Measurements from ENCODE around the gene ABCA3.
A peak's percentile ranks its signal among the peaks of the same experiment; 100 is the strongest.
"Not testable (repeated sequence)": the region's sequence is repeated elsewhere in the genome, so short reads cannot be mapped to it uniquely, and the experiment has no call there.

ABCA3 gene

DNA sequence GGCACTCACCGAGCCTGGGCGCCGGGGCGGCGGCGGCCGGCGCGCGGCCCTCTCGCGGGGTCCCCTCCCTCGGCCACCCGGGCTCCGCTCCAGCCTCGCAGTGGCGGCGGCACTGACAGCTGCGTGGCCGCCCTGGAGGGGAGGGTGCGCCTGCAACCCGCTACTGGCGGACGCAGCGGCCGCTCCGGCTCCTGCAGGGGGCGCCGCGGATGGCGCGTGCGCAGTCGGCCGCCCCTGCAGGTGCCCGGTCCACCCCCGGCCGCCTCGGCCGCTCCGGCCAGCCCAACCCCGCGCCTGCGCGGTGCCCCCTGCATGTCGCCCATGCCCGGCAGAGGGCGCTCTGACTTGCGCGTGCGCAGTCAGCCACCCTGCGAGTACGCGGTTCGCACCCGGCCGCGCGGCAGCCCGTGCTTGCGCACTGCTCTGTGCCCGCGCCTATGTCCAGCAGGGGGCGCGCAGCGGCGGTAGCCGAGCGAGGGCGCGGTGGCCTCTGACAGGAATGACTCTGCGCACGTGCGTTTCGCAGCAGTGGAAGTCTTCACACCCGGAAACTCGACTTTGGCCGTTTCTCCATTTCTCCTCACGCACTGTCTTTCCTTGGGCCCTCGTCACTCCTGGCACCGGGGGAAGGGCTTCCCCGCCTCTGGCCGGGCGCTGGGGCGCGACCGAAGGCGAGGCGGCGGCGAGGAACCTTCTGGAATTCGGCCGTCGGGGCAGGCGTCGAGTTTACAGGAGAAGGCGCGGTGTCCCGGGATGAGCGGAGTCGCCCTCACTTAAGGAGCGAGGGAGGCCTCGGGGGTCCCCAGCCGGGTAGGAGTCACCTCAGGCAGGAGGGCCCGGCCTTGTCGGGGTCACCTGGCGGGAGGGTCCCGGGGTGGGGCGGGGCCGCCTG, at the start of gene ABCA3:
TSS of gene ABCA3 (minus strand) at position 165 of the 892 bp plus-strand sequence. CDS start 14,262 bp downstream, outside the sequence.
- DNase-seq, result peak; percentile 89

DNA sequence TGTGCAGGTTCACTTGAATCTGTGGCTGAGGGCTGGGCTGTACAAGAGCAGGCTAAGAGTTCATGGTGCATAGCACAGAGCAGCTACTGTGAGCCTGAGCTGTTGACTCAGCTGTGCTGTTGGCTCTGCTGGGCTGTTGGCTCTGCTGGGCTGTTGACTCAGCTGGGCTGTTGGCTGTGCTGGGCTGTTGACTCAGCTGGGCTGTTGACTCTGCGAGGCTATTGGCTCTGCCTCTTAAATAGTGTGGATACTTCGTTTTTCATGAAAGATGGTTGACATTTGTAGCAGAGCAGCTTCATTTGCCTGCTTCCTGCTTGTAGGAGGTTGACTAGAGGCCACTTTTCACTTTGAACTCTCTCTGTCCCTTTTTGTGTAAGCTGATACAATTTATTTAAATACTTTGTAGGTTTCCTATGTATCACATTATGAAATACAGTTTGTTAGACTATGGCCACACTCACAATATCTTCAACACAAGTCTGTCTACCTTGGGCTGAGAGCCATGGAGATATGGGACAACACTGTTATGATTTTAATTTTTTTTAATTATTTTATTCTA, 48.4 kb upstream of the ABCA3 start:
- DNase-seq, result no peak

DNA sequence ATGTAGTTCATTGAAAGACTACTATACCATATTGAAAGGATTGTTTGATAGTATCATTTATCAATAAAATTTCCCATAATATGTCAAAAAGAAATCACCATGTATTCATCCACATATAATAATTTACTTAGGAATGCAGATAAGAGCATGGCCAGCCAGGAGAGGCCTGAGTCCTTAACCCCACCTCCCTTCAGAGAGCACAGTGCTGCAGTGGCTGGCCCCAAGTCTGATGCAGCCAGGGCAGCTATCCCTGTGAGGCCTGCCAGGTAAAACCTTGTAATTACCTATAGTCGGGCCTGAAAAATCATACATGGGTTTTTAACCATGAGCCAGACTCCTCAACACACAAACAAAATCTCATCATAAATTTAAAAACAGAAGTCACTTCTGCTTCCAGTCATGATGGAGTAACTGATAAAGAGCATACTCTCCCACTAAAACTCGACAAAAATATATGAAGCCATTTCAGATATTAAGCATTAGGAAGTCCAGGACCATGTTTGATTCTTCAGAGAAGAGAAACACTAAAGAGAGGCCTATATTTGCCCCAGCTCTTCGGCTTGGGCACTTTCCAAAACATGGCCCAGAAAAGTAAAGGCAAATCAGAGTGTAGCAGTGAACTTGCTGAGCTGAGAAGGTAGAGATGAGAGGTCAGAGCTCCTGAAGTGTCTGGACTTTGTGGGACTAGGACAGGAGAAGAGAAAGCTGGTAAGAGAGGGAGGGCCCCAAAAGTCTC, 47.8 kb upstream of the ABCA3 start:
- DNase-seq, result no peak

DNA sequence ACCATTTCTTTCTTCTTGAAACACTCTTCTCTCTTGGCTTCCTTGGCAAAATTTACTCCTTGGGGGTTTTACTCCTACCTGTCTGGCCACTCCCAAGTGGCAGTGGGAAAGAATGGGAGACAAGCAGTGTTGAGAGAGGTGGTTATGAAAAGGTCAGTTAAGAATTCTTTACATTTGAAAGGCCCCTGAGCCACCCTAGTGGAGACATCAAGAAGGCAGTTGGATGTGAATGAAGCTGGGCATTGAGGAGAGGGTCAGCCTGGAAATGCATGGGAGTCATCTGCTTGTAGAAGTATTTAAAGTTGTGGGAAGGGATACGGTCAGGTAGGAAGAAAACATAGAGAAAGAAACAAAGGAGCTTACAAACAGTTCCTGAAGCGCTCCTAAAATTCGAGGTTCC, 46.5 kb upstream of the ABCA3 start:
- no peak for DNase-seq

DNA sequence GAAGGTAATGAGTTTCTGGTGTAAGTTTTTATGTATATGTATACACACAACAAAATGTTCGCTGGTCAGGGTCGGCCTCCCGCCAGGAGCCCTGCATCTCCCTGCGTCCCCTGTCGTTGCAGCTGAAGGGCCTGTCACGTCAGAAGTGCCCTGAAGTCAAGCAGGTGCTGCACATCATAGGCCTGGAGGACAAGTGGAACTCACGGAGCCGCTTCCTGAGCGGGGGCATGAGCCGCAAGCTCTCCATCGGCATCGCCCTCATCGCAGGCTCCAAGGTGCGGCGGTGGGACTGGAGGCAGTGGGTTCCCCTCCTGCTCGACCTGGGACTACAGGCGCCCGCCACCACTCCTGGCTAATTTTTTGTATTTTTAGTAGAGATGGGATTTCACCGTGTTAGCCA, 45.5 kb upstream of the ABCA3 start:
- DNase-seq, result not testable (repeated sequence)

DNA sequence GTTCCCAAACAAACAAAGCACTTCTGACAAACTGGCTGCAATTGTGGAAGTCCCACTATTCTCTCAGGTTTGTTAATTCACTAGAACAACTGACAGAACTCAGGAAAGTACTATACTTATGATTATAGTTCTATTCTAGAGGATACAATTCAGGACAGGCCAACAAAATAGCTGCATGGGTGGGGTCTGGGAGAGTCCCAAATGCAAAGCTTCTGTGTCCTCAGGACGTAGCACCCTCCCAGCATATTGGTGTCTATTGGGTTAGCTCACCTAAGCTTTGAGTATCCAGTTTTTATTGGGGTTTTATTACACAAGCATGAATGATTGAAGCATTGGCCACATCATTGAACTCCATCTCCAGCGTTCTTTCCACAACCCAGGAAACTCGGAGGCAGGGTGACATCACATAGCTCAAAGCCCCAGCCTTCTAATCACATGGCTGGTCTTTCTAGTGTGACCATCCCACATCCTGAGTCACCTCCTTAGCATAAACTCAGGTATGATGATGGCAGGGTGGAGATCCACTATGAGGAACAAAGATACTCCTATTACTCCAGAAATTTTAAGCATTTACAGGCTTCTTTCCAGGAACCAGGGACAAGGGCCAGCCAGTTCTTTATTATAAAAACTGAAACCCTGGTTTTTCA, 44.8 kb upstream of the ABCA3 start:
- DNase-seq, result peak; percentile 13

DNA sequence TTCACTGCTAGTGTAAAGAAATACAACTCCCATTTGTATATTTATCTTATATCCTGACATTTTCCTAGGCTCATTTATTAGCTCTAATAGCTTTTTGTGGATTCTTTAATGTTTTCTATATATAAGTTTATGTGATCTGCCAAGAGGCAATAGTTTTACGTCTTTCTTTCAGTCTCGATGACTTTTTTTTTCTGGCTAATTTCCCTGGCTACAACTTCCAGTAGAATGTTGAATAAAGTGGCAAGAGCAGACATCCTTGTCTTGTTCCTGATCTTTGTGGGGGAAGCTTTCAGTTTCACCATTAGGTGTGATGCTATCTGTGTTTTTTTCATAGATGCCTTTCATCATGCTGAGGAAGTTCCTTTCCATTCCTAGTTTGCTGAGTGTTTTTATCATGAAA, 43.9 kb upstream of the ABCA3 start:
- no peak for DNase-seq

DNA sequence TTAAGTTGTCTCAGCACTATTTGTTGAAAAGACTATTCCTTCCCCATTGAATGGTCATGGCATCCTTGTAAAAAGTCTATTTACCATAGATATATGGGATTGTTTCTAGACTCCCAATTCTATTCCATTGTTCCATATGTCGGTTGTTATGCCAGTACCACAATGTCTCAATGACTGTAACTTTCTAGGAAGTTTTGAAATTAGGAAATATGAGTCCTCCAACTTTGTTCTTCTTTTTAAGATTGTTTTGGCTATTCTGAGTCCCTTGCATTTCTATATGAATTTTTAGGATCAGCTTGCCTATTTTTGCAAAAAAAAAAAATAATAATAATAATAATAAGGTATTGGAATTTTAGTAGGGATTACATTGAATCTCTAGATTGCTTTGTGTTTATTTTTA, 43.0 kb upstream of the ABCA3 start:
- no peak for DNase-seq

DNA sequence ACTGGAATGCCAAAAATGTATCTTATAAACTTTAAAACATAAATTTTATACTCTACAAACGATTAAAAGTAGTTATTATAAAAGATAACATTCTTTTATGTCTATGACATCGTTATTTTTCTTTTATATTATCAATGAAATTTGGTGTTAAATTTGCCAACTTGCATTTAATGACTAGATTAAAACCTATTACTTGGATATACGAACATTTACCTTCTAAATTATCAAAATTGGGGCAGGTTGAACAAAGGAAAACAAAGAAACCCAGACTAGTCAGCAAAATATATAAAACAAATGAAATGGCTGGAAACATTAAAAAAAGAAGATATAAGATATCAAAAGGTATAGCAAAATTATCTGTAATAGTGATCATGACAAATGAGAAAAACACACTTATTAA, 34.1 kb upstream of the ABCA3 start:
- no peak for DNase-seq

DNA sequence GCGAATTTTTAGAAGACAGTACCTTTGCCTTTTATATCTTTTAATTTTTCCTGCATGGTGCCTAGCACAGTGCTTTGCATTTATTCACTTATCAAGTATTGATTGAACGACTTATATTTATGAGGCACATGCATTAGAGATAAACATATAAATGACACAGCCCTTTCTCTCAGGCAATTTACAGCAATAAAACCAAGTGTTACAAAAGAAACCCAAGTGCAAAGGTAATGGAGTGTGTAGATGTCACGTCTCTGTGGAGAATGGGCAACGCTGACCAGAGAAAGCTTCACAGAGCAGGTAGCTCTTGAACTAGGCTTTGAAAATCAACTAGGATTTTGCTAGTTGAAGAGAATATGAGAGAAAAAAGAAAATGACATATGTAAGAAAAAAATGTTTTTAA, 32.6 kb upstream of the ABCA3 start:
- no peak for DNase-seq

DNA sequence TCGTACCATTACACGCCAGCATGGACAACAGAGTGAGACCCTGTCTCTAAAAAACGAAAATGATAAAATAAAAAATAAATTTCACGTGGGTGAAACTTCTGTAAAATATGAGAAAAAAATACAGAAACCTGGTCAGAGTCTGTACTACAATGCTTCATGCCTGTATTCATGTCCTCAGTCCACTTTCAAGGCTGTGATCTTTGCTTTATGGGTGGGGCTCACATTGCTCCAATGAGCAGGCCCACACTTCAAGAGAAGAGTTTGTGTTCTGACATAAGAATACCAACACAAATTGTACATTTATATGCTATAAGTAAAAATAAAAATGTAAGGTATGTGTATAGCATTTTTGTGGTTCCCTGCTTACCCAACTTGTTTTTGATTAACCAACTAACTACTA, 32.2 kb upstream of the ABCA3 start:
- no peak for DNase-seq

DNA sequence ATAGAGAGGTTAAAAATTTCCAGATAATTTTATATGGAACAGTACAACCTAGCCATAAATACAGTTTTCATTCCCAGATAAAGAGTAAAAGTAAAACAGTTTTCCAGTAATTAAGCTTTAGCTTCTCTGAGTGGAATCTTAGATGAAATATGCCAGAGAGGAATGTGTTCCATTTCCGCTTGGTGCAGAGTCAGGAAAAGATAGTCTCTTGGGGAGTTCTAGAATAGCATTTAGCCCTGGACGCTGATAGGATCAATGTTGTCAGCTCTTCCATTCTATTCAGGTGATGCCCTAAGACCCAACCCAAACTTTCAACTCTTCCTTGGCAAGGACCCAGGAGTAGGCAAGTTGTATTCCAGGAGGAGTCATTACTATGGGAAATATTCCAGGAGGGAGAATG, 30.9 kb upstream of the ABCA3 start:
- no peak for DNase-seq

DNA sequence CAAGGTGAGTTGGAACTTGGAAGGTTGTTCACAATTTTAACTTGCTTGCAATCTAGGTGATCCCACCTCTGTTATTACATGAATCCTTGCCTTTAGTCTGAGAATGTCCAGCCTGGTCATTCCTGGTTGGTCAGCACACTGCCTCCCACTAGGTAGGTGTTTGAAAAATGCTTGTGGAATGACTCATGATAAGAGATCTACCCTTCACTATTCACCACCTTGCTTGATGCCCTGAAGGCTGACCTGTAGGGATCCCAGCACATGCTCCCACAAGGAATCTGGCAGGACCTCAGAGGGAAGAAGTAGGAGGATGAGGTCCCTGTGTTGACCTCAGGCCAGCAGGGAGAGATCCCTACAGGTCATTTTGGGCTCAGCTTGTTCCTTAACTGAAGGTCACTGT, 30.2 kb upstream of the ABCA3 start:
- DNase-seq, result peak; percentile 42

DNA sequence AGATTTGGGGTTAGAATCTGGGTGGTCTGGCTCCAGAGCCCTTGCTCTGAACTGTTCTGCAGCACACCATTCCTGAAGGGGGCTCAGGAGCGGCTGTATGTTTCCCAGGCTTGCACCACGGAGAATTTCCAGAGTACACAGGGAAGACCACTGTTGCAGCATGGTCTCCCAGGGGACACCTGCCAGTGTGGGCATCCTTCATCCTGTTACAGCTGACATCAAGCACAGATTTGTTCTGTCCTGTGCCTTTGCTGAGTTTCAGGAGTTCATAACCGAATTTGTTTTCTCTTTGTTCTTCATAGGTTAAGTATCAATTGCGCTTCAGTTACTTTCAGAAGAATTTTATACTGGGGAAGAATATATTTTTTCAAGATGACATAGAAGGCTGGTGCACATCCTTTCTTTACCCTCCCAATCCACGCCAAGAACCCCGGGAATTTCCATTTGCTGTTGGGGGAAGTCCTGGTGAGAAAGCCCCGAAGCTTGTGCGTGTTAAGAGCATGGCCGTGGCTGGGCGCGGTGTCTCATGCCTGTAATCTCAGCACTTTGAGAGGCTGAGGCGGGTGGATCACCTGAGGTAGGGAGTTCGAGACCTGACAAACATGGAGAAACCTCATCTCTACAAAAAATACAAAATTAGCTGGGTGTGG, 26.3 kb upstream of the ABCA3 start:
- DNase-seq, result no peak

DNA sequence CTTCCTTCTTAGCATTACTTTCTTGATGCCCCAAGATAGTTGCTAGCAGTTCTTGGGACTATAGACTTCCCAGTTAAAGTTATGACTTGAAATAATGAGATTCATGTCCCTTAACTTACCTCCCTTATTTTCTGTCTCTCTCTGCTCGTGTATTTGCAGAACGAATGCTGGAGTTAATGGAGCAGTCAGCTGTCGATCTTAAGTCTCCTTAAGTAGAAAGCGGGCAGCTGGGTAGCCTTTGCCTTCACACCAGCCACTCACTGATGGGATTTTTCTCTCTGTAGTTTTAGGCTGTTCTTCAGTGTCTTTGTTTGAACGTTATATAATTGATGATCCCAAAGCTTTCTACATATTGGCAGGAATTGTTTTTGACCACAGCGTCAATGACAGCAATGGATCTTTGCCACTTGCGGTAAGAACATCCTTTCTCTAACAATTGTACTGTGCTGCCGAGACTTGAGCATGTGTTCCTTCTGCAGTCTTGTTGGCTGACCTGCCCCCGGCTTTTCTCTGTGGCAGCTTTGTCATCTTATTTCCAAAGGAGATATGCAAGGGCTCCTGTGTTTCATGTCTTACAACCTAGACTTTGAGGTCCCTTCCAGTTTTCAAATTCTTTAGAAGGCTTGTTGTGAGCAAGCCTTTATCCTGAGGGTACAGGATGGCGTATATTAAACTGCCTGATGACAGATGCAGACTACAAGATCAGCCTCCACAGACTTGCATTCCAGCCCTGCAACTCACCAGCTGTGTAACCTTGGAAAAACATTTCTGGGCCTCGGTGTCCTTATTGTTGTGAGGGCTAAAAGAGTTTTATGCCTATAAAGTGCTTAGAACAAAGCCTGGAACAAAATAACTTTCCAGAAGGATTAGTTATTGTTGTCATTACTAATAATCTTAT, 25.1 kb upstream of the ABCA3 start:
- DNase-seq, result peak; percentile 76

DNA sequence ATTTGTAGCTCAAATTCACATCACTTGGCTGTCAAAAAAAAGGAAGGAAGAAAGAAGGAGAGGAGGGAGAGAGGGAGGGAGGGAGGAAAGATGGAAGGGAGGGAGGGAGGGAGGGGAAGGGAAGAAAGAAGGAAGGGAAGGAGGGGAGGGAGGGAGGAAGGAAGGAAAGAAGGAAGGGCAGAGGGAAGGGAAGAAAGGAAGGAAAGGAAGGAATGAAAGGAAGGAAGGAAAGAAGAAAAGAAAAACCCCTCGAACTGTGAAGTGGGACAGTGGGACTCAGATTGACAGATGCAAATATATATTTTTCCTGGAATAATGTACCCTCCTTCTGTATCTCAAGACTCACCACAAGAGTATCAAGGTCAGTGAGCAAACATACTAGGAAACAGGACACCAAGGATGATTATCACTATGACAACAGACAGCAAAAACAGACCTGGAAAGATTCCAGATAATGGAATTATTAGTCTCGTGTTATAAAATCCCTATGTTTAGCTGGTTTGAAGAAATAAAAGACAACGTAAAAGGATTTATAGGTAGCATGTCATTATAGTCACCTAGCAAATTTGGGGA, 24.2 kb upstream of the ABCA3 start:
- DNase-seq, result no peak

DNA sequence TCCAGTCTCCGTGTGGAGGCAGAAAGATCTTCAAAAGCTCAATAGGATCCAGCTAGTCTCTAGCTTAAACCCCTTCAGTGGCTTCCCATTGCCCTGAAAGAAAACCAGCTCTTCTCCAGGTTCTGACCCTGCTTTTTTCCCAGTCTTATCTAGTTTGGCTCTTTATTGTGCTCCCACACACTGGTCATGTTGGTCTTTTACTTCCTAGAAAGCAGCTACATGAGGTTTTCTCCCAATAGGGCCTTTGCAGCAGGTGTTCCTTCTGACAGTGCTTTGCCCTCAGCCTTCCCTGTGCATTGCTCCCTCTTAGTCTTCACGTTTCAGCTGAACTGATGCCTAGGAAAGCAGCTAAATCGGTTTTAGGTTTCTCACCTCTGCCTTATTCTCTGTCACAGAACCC, 21.7 kb upstream of the ABCA3 start:
- DNase-seq, result no peak

DNA sequence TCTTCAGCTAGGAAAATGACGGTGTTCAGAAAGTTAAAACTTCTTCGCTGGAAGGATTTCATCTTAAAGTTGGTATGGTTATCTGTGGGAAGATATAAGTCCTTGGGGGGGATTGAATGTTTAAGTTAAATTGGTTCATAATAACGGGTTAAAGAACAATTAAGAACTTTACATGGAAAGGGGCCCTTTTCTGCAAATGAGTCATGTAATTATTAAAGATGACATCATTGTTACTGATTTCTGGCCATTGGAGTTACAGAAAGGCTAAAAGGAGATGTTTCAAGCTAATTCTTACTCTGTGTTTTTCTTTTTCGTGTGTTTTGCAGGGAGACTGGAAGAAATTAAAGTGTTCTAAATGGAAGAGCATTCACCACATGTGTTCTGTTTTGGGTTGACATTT, 20.6 kb upstream of the ABCA3 start:
- DNase-seq, result no peak

DNA sequence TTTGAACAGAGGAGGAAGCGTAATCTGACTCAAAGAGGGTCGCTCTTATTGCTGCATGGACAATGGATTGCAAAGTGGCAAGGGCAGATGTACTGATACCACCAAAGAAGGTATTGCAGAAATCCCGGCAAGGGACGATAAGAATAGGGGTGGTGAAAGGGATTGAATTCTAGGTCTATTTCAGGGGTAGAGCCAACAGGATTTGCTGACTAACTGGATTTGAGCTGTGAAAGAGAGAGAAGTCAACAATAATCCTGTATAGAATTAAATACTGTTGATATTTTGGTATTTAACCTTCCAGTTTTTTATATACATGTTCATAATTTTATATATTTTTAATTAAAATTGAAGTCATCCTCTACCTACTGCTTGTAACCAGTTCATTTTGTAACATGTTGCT, 19.4 kb upstream of the ABCA3 start:
- no peak for DNase-seq

DNA sequence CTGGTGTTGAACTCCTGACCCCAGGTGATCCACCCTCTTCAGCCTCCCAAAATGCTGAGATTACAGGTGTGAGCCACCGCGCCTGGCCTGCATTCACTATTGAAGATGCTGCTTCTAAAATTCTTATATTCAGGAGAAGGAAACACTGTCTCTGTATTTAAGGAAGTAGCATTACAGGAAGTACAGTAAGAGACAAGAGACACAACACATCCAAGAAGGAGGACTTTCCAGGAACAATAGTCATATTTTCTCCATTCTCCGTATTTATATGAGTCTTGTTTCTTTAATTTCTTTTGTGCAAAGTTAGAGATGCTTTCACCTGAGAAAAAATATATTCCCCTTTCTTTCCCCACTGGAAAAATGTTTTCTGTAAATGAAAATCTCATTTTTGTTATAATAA, 18.3 kb upstream of the ABCA3 start:
- no peak for DNase-seq

DNA sequence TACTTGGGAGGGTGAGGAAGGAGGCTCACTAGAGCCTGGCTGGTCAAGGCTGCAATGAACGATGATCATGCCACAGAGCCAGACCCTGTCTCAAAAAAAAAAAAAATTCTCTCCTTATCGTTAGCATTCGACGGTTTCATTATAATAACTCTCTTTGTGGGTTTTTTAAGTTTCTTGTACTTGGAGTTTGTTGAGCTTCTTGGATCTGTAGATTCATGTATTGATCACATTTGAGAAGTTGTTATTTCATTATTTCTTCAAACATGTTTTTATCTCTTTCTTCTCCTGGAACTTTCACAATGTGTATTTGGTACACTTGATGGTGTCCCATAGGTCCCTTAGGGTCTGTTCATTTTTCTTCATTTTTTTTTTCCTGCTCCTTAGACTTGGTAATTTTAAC, 16.8 kb upstream of the ABCA3 start:
- no peak for DNase-seq

DNA sequence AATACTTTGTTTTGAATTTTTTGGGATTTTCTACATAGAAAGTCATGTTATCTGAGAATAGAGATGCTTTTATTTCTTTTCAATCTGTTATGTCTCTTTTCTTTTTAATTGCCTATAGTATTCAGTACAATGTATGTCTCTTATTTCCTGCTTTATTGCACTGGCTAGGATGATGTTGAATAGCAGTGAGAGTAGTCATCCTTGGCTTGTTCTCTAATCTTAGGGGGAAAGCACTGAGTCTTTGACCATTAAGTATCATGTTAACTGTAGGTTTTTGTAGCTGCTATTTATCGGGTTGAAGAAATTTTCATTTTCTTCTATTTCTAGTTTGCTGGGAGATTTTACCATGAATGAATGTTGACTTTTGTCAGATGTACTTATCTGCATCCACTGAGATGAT, 10.0 kb upstream of the ABCA3 start:
- no peak for DNase-seq

All from kidney glomerular epithelial cell (primary cell).